HG02642 (cell line): ENCODE results near the gene SNAP25.
A peak's percentile ranks its signal among the peaks of the same experiment; 100 is the strongest.

Experiments used
- ATAC-seq: cut with Tn5 transposase; IDR thresholded peaks from one replicate; pipeline ENCODE4 v1.9.1; 2021; ENCODE audit warnings: mild to moderate bottlenecking; ENCODE audit not compliant: unreplicated experiment, poor library complexity

SNAP25 gene

GRCh38 chr20:10213526-10213925 is 5.1 kb upstream of the SNAP25 start:
- no peak for ATAC-seq

DNA sequence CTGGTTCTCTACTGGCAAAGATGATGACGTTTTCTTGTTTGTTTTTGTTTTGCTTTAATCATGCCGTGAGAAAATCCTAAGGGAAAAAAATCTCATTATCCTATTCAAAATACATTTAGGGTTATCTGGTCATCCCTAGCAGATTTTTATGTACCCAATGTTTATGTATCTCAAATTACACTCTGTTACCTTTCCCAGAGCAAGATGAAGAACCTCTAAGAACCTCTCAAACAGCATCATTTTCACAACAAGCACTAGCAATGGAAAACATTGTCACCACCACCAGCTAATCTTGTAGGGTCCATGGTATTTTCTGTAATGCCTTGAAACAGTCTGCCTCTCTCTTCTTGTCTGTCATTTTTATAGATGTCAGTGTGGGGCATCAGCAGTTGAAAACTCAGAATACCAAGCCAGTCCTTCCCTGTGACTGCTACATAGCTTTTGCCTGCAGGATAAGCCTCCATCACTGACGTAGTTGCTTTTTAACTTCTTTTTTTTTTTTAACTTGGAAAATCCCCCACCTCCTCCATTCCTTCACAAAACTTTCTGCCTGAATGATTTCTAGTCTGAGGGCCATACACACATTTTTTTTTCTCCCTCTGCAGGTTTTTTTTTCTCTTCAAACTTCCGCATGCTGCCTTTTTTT is 2.4 kb upstream of the SNAP25 start:
- ATAC-seq = no peak

- ATAC-seq = no peak
Measured at GRCh38 chr20:10217721-10218410, 764 bp upstream of the SNAP25 start.

- ATAC-seq = peak; percentile 80
Measured at GRCh38 chr20:10219452-10219791, 792 bp downstream of the SNAP25 start.

DNA sequence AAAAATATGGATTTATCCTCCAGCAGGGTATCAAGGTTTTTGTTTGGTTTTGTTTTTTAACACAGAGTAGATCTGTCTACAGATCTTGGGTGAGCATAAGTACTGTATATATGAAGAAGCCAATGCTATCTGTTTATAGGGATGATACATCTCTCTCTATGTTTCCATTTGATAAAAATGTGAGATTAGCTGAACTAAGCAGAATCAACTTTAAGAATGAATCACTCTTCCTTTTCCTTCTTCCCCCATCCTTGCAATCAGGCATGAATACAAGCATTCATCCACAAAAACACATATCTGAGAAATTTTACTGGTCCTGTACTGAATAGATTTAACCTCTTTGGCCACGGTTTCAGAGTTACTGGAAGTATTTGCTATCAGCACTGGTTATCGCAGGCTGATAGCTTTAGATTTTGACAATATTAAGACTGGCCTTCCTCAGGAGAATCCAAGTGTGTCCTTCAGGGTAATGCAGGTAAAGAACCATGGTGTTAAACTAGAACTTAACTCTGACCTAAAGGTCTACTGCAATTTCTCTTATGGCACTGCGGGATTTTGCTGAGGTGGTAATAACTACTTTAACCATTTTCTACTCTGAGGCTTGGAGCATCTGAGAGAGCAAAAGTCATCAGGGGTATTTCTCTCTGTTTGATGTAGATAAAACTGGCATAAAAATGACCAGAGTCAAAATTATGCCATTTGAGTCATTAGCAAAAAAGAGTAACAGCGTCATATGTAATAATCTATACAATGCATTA is 1.5 kb downstream of the SNAP25 start:
- no peak for ATAC-seq

- no peak for ATAC-seq
Measured at GRCh38 chr20:10221021-10221420, 2.4 kb downstream of the SNAP25 start.

- no peak for ATAC-seq
Measured at GRCh38 chr20:10225439-10226060, 6.9 kb downstream of the SNAP25 start.

DNA sequence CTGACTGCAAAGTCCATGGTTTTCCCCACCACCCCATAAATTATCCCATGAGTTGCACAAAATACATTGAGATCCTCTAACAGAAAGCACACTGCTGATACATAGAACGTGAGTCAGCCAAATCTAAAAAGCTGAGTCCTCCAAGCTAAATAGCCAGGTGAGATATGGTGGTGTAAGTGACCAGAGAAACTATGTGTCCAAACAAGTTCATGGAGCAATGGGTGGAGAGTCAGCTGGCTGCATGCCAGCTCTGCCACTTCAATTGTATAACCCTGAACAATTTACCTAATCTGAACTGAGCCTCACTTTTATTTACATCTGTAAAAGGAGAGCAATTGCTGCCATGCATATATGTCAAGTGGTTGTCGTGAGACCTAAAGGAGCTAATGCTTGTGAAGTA is 9.7 kb downstream of the SNAP25 start:
- no peak for ATAC-seq

- ATAC-seq = no peak
Measured at GRCh38 chr20:10231290-10231689, 12.7 kb downstream of the SNAP25 start.

GRCh38 chr20:10236540-10237533 is 18.2 kb downstream of the SNAP25 start:
- no peak for ATAC-seq

GRCh38 chr20:10239954-10240353 is 21.3 kb downstream of the SNAP25 start:
- no peak for ATAC-seq

GRCh38 chr20:10240655-10241054 is 22.0 kb downstream of the SNAP25 start:
- ATAC-seq = no peak

DNA sequence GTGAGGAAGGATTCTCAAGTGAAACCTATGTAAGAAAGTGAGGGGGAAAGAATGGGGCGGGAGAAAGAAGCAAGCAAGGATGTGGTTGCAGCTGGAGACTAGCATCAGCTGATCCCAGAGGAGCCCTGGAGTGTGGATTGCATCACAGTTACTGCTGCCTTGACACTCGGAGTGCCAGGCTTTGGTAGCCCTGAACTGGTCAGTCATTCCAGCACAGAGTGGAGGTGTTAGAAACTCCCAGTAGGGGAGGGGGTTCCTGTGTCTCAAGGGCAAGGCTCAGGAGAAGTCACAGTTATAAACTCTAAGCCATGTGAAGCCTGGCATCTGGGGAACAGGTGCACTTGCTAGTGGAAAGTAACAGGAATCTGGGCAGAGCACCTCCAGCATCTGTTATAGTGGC is 23.5 kb downstream of the SNAP25 start:
- no peak for ATAC-seq

- ATAC-seq = no peak
Measured at GRCh38 chr20:10247440-10247839, 28.8 kb downstream of the SNAP25 start.

- no peak for ATAC-seq
Measured at GRCh38 chr20:10249048-10249770, 30.6 kb downstream of the SNAP25 start.

GRCh38 chr20:10249822-10250221 is 31.2 kb downstream of the SNAP25 start:
- ATAC-seq = no peak

DNA sequence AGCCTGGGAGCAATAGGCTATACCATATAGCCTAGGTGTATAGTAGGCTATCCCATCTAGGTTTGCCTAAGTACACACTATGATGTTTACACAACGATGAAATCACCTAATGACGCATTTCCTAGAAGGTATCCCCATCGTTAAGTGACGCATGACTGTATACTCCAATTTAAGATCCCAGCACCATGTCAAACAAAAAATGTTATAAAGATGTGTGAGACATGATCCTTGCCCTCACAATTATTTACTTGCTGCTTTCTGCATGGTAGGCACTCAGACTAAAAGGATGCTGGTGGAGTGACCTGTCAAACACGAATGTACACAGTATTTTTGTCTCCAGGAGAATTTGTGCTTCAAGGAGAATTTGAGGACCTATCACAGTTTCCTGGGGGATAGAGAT is 32.3 kb downstream of the SNAP25 start:
- no peak for ATAC-seq

DNA sequence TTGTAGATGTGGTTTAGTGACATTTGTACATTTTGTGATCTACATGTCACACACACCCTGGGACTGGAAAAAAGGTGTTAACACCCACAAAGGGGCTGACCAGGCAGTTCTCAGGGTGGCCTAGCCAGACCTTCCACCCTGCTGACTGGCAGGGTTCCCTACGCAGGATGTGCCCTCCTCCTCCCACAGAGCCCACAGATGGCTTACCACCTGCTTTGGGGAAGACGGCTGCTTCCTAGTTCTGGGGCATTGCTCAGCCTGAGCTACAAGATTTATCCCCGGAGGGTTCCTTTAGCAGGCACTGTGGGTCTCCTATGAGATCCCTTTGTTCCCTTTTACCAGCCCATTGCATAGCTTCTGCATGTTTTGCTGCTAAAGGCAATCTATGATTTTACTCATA is 35.1 kb downstream of the SNAP25 start:
- no peak for ATAC-seq

DNA sequence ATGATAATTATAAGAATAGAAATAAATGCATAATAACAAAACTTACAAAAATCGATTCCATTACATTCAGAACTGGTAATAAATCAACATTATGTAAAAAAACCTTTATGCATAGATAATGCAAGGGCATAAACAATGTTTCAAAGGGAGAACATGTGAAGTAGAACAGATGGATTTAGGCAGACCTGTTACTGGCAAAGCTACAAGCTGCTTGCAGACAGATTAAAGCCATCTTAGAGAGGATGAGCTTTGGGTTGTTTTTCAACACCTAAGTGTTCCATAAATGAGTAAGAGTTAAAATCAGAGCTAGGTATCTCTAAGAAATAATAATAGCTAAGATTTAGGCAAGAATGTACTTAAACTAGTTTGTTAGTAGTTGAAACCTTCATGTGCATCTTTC is 37.2 kb downstream of the SNAP25 start:
- ATAC-seq = no peak
